ENCODE data around the gene ATRNL1.

The ATRNL1 gene

GRCh38 chr10:115944538-115944937 lies 851.4 kb downstream of the ATRNL1 start:
- Histone ChIP-seq H2BK120ac (ENCODE audit: low read depth, low read length) (no peak overlapping the region), H3K27ac (replicated peaks; ENCODE audit: low read length) (no peak overlapping the region), H3K23ac (ENCODE audit: low read depth, low read length, poor library complexity) (no peak overlapping the region), H2AFZ (ENCODE audit: low read length) (no peak overlapping the region), H3K14ac (ENCODE audit: low read length) (no peak overlapping the region), H2BK12ac (ENCODE audit: low read length) (no peak overlapping the region), H3K27me3 (ENCODE audit: control insufficient read depth in 3 of 3, insufficient read depth in 3 of 3, low read depth in 1 of 3, low read length in 3 of 3) (no peaks in the 10 kb centered on the region), H3K4me1 (ENCODE audit: control insufficient read depth in 2 of 2, insufficient read depth in 1 of 2, low read depth in 1 of 2, low read length in 2 of 2) (peaks cover 0 to 2% of the 10 kb centered on the region in 2 donors), H3K9me3 (replicated peaks in 1 of 2; ENCODE audit: control insufficient read depth in 2 of 2, insufficient read depth in 1 of 2, low read depth in 1 of 2, low read length in 2 of 2) (no peaks in the 10 kb centered on the region), H2BK5ac (ENCODE audit: low read length) (no peak overlapping the region), H4K91ac (ENCODE audit: low read depth, low read length, poor library complexity) (no peak overlapping the region), H2AK5ac (ENCODE audit: low read depth, low read length) (no peak overlapping the region), H2BK15ac (ENCODE audit: low read length) (no peak overlapping the region), H3K18ac (ENCODE audit: low read length) (no peak overlapping the region), H3K4me3 (ENCODE audit: low read length in 2 of 2) (no peak overlapping the region), H4K8ac (ENCODE audit: low read depth, low read length) (no peak overlapping the region), H3K79me1 (ENCODE audit: low read depth, low read length) (no peaks in the 10 kb centered on the region), H3K4me2 (ENCODE audit: insufficient read depth, low read length, poor library complexity, severe bottlenecking) (no peak overlapping the region), H3K4ac (ENCODE audit: low read length) (no peak overlapping the region), H3K9ac (ENCODE audit: low read depth, low read length, poor library complexity) (no peak overlapping the region), H3K36me3 (replicated peaks in 1 of 2; ENCODE audit: control insufficient read depth in 2 of 2, insufficient read depth in 2 of 2, low read length in 2 of 2) (no peaks in the 10 kb centered on the region)
- no peak for DNase-seq (ENCODE audit: low spot score)
- WGBS, 2 donors (ENCODE audit: extremely low coverage in 2 of 2, insufficient read length in 2 of 2, insufficient replicate concordance in 1 of 2) = no CpG with 5 or more reads among the region's 6 CpGs

DNA sequence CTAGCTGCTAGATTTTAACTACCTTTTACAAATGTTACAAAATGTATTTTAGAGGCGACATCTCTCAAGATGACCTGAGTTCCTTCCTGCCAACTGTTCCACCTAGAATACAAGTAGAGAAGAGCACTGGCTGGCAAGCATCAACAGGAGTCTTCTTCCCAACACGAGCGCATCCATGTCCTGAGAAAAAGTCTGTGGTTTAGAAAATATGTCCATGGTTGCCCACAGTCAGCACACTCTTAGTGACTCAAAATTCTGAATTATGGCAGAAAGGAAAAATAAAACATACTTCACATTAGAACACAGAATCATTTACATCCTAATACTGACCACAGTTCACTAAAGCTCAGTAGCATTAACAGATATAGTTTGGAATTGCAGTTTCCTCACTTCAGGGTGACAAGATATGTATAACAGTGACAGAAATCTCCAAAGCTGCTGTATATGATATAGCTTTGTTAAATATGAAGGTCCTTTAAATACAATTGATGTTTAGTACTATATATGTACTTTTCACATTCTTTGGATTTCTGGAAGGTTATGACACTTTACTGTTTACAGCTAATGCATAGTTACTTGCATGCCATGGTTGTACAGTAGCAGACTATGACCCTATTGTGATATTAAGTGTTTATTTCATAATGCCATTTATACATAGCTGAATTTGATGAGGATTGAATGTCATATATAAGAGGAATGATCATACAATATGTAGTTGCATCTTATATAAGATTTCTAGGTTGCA lies 852.7 kb downstream of the ATRNL1 start:
- Histone ChIP-seq H3K79me1 (ENCODE audit: low read depth, low read length) (no peaks in the 10 kb centered on the region), H2BK120ac (ENCODE audit: low read depth, low read length) (no peak overlapping the region), H2AFZ (ENCODE audit: low read length) (no peak overlapping the region), H3K27ac (replicated peaks; ENCODE audit: low read length) (no peak overlapping the region), H3K4me3 (ENCODE audit: low read length in 2 of 2) (no peak overlapping the region), H2BK12ac (ENCODE audit: low read length) (no peak overlapping the region), H3K18ac (ENCODE audit: low read length) (no peak overlapping the region), H3K9ac (ENCODE audit: low read depth, low read length, poor library complexity) (no peak overlapping the region), H4K91ac (ENCODE audit: low read depth, low read length, poor library complexity) (no peak overlapping the region), H4K8ac (ENCODE audit: low read depth, low read length) (no peak overlapping the region), H2BK15ac (ENCODE audit: low read length) (no peak overlapping the region), H3K9me3 (replicated peaks in 1 of 2; ENCODE audit: control insufficient read depth in 2 of 2, insufficient read depth in 1 of 2, low read depth in 1 of 2, low read length in 2 of 2) (no peaks in the 10 kb centered on the region), H3K14ac (ENCODE audit: low read length) (no peak overlapping the region), H3K4ac (ENCODE audit: low read length) (no peak overlapping the region), H3K4me1 (ENCODE audit: control insufficient read depth in 2 of 2, insufficient read depth in 1 of 2, low read depth in 1 of 2, low read length in 2 of 2) (peaks cover 0 to 2% of the 10 kb centered on the region in 2 donors), H2BK5ac (ENCODE audit: low read length) (no peak overlapping the region), H2AK5ac (ENCODE audit: low read depth, low read length) (no peak overlapping the region), H3K27me3 (ENCODE audit: control insufficient read depth in 3 of 3, insufficient read depth in 3 of 3, low read depth in 1 of 3, low read length in 3 of 3) (no peaks in the 10 kb centered on the region), H3K36me3 (replicated peaks in 1 of 2; ENCODE audit: control insufficient read depth in 2 of 2, insufficient read depth in 2 of 2, low read length in 2 of 2) (no peaks in the 10 kb centered on the region), H3K4me2 (ENCODE audit: insufficient read depth, low read length, poor library complexity, severe bottlenecking) (no peak overlapping the region), H3K23ac (ENCODE audit: low read depth, low read length, poor library complexity) (no peak overlapping the region)
- no CpG with 5 or more reads among the region's 3 CpGs for WGBS, 2 donors (ENCODE audit: extremely low coverage in 2 of 2, insufficient read length in 2 of 2, insufficient replicate concordance in 1 of 2)
- DNase-seq (ENCODE audit: low spot score) = no peak

DNA sequence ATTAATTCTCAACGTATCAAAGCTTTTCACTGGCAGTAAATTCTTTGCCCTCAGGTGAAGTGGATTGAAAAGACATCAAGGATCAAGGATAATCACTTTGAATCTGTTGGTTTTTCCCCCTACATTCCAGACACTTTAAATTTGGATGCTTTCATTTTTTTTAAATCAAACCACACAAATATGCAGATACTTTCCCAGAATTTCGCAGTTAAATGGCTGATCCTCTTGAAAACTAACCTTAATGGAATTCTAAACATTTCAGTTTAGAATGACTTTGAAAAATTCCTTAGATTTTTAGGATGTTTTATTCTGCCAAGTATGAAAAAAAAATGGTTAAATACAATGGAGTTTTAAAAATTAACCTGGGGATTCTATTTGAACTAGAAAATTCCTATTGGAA lies 853.9 kb downstream of the ATRNL1 start:
- Histone ChIP-seq H2BK5ac (ENCODE audit: low read length) (no peak overlapping the region), H3K4me2 (ENCODE audit: insufficient read depth, low read length, poor library complexity, severe bottlenecking) (no peak overlapping the region), H2BK15ac (ENCODE audit: low read length) (no peak overlapping the region), H2AFZ (ENCODE audit: low read length) (no peak overlapping the region), H3K18ac (ENCODE audit: low read length) (no peak overlapping the region), H3K23ac (ENCODE audit: low read depth, low read length, poor library complexity) (no peak overlapping the region), H2AK5ac (ENCODE audit: low read depth, low read length) (no peak overlapping the region), H3K9ac (ENCODE audit: low read depth, low read length, poor library complexity) (no peak overlapping the region), H4K91ac (ENCODE audit: low read depth, low read length, poor library complexity) (no peak overlapping the region), H3K36me3 (replicated peaks in 1 of 2; ENCODE audit: control insufficient read depth in 2 of 2, insufficient read depth in 2 of 2, low read length in 2 of 2) (no peaks in the 10 kb centered on the region), H3K14ac (ENCODE audit: low read length) (no peak overlapping the region), H2BK12ac (ENCODE audit: low read length) (no peak overlapping the region), H3K4me1 (ENCODE audit: control insufficient read depth in 2 of 2, insufficient read depth in 1 of 2, low read depth in 1 of 2, low read length in 2 of 2) (peaks cover 0 to 2% of the 10 kb centered on the region in 2 donors), H3K27ac (replicated peaks; ENCODE audit: low read length) (no peak overlapping the region), H3K4me3 (ENCODE audit: low read length in 2 of 2) (no peak overlapping the region), H3K79me1 (ENCODE audit: low read depth, low read length) (no peaks in the 10 kb centered on the region), H3K9me3 (replicated peaks in 1 of 2; ENCODE audit: control insufficient read depth in 2 of 2, insufficient read depth in 1 of 2, low read depth in 1 of 2, low read length in 2 of 2) (no peaks in the 10 kb centered on the region), H3K27me3 (ENCODE audit: control insufficient read depth in 3 of 3, insufficient read depth in 3 of 3, low read depth in 1 of 3, low read length in 3 of 3) (no peaks in the 10 kb centered on the region), H2BK120ac (ENCODE audit: low read depth, low read length) (no peak overlapping the region), H4K8ac (ENCODE audit: low read depth, low read length) (no peak overlapping the region), H3K4ac (ENCODE audit: low read length) (no peak overlapping the region)
- no peak for DNase-seq (ENCODE audit: low spot score)
- no CpG with 5 or more reads among the region's 2 CpGs for WGBS, 2 donors (ENCODE audit: extremely low coverage in 2 of 2, insufficient read length in 2 of 2, insufficient replicate concordance in 1 of 2)

GRCh38 chr10:115948465-115948864 lies 855.3 kb downstream of the ATRNL1 start:
- no peak overlapping the region for H3K18ac ChIP-seq (ENCODE audit: low read length)
- no peak overlapping the region for H3K4me3 ChIP-seq (ENCODE audit: low read length in 2 of 2)
- no peak overlapping the region for H2AK5ac ChIP-seq (ENCODE audit: low read depth, low read length)
- H3K79me1 ChIP-seq (ENCODE audit: low read depth, low read length) = no peaks in the 10 kb centered on the region
- no peak overlapping the region for H4K91ac ChIP-seq (ENCODE audit: low read depth, low read length, poor library complexity)
- no peak overlapping the region for H2AFZ ChIP-seq (ENCODE audit: low read length)
- H2BK120ac ChIP-seq (ENCODE audit: low read depth, low read length) = no peak overlapping the region
- no peak overlapping the region for H3K14ac ChIP-seq (ENCODE audit: low read length)
- no peak overlapping the region for H3K27ac ChIP-seq (replicated peaks; ENCODE audit: low read length)
- H2BK15ac ChIP-seq (ENCODE audit: low read length) = no peak overlapping the region
- no peak overlapping the region for H4K8ac ChIP-seq (ENCODE audit: low read depth, low read length)
- H3K23ac ChIP-seq (ENCODE audit: low read depth, low read length, poor library complexity) = no peak overlapping the region
- no peaks in the 10 kb centered on the region for H3K36me3 ChIP-seq (replicated peaks in 1 of 2; ENCODE audit: control insufficient read depth in 2 of 2, insufficient read depth in 2 of 2, low read length in 2 of 2)
- H3K27me3 ChIP-seq (ENCODE audit: control insufficient read depth in 3 of 3, insufficient read depth in 3 of 3, low read depth in 1 of 3, low read length in 3 of 3) = no peaks in the 10 kb centered on the region
- no peaks in the 10 kb centered on the region for H3K9me3 ChIP-seq (replicated peaks in 1 of 2; ENCODE audit: control insufficient read depth in 2 of 2, insufficient read depth in 1 of 2, low read depth in 1 of 2, low read length in 2 of 2)
- H2BK5ac ChIP-seq (ENCODE audit: low read length) = no peak overlapping the region
- H3K9ac ChIP-seq (ENCODE audit: low read depth, low read length, poor library complexity) = no peak overlapping the region
- no peak overlapping the region for H3K4me2 ChIP-seq (ENCODE audit: insufficient read depth, low read length, poor library complexity, severe bottlenecking)
- no peak overlapping the region for H2BK12ac ChIP-seq (ENCODE audit: low read length)
- H3K4me1 ChIP-seq (ENCODE audit: control insufficient read depth in 2 of 2, insufficient read depth in 1 of 2, low read depth in 1 of 2, low read length in 2 of 2) = peaks cover 0 to 2% of the 10 kb centered on the region in 2 donors
- no CpG with 5 or more reads among the region's 1 CpG for WGBS, 2 donors (ENCODE audit: extremely low coverage in 2 of 2, insufficient read length in 2 of 2, insufficient replicate concordance in 1 of 2)
- no peak overlapping the region for H3K4ac ChIP-seq (ENCODE audit: low read length)
- DNase-seq (ENCODE audit: low spot score) = no peak

All from neuronal stem cell (in vitro differentiated cells).